HG03432 (cell line): ENCODE results near the gene MTERF1.
"Not testable (repeated sequence)": the region's sequence is repeated elsewhere in the genome, so short reads cannot be mapped to it uniquely, and the experiment has no call there.

Experiments
- ATAC-seq: cut with Tn5 transposase; IDR thresholded peaks from one replicate; pipeline ENCODE4 v1.9.1; 2021; ENCODE audit warnings: mild to moderate bottlenecking, moderate library complexity; ENCODE audit not compliant: unreplicated experiment

MTERF1 gene

GRCh38 chr7:91880413-91881241, at the start of gene MTERF1:
Gene MTERF1, minus strand, starts transcription at chr7:91880702. Its CDS starts 619 bp downstream, at chr7:91880083.
- ATAC-seq: peak; percentile 100

- peak; percentile 82 for ATAC-seq
Observed at GRCh38 chr7:91929463-91929862, 49.0 kb upstream of the MTERF1 start.

- ATAC-seq: no peak
Observed at GRCh38 chr7:91927912-91928311, 47.4 kb upstream of the MTERF1 start.

GRCh38 chr7:91922857-91923256, 42.4 kb upstream of the MTERF1 start:
- ATAC-seq: no peak

GRCh38 chr7:91918356-91918755, 37.9 kb upstream of the MTERF1 start:
- ATAC-seq: no peak

GRCh38 chr7:91916051-91916440, 35.5 kb upstream of the MTERF1 start:
- ATAC-seq: no peak

GRCh38 chr7:91915401-91916050, 35.0 kb upstream of the MTERF1 start:
- no peak for ATAC-seq

GRCh38 chr7:91913612-91914011, 33.1 kb upstream of the MTERF1 start:
- ATAC-seq: no peak

- no peak for ATAC-seq
Observed at GRCh38 chr7:91912494-91912893, 32.0 kb upstream of the MTERF1 start.

GRCh38 chr7:91911121-91911520, 30.6 kb upstream of the MTERF1 start:
- no peak for ATAC-seq

- no peak for ATAC-seq
Observed at GRCh38 chr7:91910171-91910570, 29.7 kb upstream of the MTERF1 start.

- no peak for ATAC-seq
Observed at GRCh38 chr7:91899563-91899962, 19.1 kb upstream of the MTERF1 start.

GRCh38 chr7:91898240-91898992, 17.9 kb upstream of the MTERF1 start:
- no peak for ATAC-seq

GRCh38 chr7:91894781-91895480, 14.4 kb upstream of the MTERF1 start:
- no peak for ATAC-seq

GRCh38 chr7:91893699-91894098, 13.2 kb upstream of the MTERF1 start:
- ATAC-seq: not testable (repeated sequence)

GRCh38 chr7:91892821-91893340, 12.4 kb upstream of the MTERF1 start:
- ATAC-seq: no peak

- ATAC-seq: no peak
Observed at GRCh38 chr7:91892099-91892705, 11.7 kb upstream of the MTERF1 start.

GRCh38 chr7:91888271-91889175, 8.0 kb upstream of the MTERF1 start:
- ATAC-seq: not testable (repeated sequence)
